ENCODE measurements around the gene BCAS3.

Gene BCAS3

GRCh38 chr17:61177351-61177750, 499.7 kb downstream of the BCAS3 start:
- Histone ChIP-seq H2AK5ac (ENCODE audit: low read length) (no peak overlapping the region), H3K4ac (ENCODE audit: low read depth, low read length) (no peak overlapping the region), H3K27me3 (ENCODE audit: insufficient read depth, low read length) (no peaks in the 10 kb centered on the region), H4K8ac (ENCODE audit: low read depth, low read length) (no peak overlapping the region), H3K9ac (ENCODE audit: low read length) (no peak overlapping the region), H4K91ac (ENCODE audit: low read depth, low read length) (no peak overlapping the region), H3K4me3 (ENCODE audit: low read depth, low read length) (no peak overlapping the region), H3K4me1 (ENCODE audit: control insufficient read depth in 1 of 2, insufficient read depth in 2 of 2, low read length in 2 of 2) (peaks cover 0 to 2% of the 10 kb centered on the region in 2 experiments), H3K9me3 (ENCODE audit: insufficient read depth, low read depth, low read length) (no peaks in the 10 kb centered on the region), H2BK120ac (ENCODE audit: insufficient read depth, low read length, poor library complexity) (no peak overlapping the region), H2BK12ac (ENCODE audit: low read length) (no peak overlapping the region), H4K12ac (ENCODE audit: low read depth, low read length) (no peak overlapping the region), H3K36me3 (ENCODE audit: control insufficient read depth in 1 of 2, insufficient read depth in 2 of 2, low read length in 2 of 2) (no peaks in the 10 kb centered on the region), H3K27ac (ENCODE audit: low read depth, low read length) (no peak overlapping the region), H2AFZ (ENCODE audit: insufficient read depth, low read length, poor library complexity) (no peak overlapping the region), H3K23ac (ENCODE audit: low read length) (no peak overlapping the region), H3K18ac (ENCODE audit: low read length) (no peak overlapping the region), H3K79me1 (ENCODE audit: low read length) (no peaks in the 10 kb centered on the region), H3K14ac (ENCODE audit: low read length) (no peak overlapping the region), H2BK5ac (ENCODE audit: low read depth, low read length, poor library complexity) (no peak overlapping the region), H3K4me2 (ENCODE audit: low read length) (no peak overlapping the region), H3K79me2 (ENCODE audit: control insufficient read depth, insufficient read depth, low read length, poor library complexity) (no peaks in the 10 kb centered on the region)
- no peak for DNase-seq
- no CpG with 5 or more reads among the region's 2 CpGs for WGBS (ENCODE audit: extremely low coverage, insufficient coverage, insufficient read length)

GRCh38 chr17:61178284-61178683, 500.6 kb downstream of the BCAS3 start:
- WGBS (ENCODE audit: extremely low coverage, insufficient coverage, insufficient read length) = no CpG with 5 or more reads among the region's 1 CpG
- no peaks in the 10 kb centered on the region for H3K36me3 ChIP-seq (ENCODE audit: control insufficient read depth in 1 of 2, insufficient read depth in 2 of 2, low read length in 2 of 2)
- H2BK12ac ChIP-seq (ENCODE audit: low read length) = no peak overlapping the region

GRCh38 chr17:61179380-61179806, 501.7 kb downstream of the BCAS3 start:
- no peak overlapping the region for H3K9ac ChIP-seq (ENCODE audit: low read length)
- no peak overlapping the region for H3K27ac ChIP-seq (ENCODE audit: low read depth, low read length)
- H3K27me3 ChIP-seq (ENCODE audit: insufficient read depth, low read length) = no peaks in the 10 kb centered on the region
- no peak overlapping the region for H2AK5ac ChIP-seq (ENCODE audit: low read length)
- H3K79me1 ChIP-seq (ENCODE audit: low read length) = no peaks in the 10 kb centered on the region
- no peak overlapping the region for H2BK5ac ChIP-seq (ENCODE audit: low read depth, low read length, poor library complexity)
- no peak overlapping the region for H3K23ac ChIP-seq (ENCODE audit: low read length)
- H2AFZ ChIP-seq (ENCODE audit: insufficient read depth, low read length, poor library complexity) = no peak overlapping the region
- no peak overlapping the region for H4K12ac ChIP-seq (ENCODE audit: low read depth, low read length)
- no peak overlapping the region for H2BK12ac ChIP-seq (ENCODE audit: low read length)
- no peak overlapping the region for H4K8ac ChIP-seq (ENCODE audit: low read depth, low read length)
- no peak overlapping the region for H3K4ac ChIP-seq (ENCODE audit: low read depth, low read length)
- no peak overlapping the region for H4K91ac ChIP-seq (ENCODE audit: low read depth, low read length)
- peaks cover 0 to 2% of the 10 kb centered on the region in 2 experiments for H3K4me1 ChIP-seq (ENCODE audit: control insufficient read depth in 1 of 2, insufficient read depth in 2 of 2, low read length in 2 of 2)
- no peaks in the 10 kb centered on the region for H3K79me2 ChIP-seq (ENCODE audit: control insufficient read depth, insufficient read depth, low read length, poor library complexity)
- no peak overlapping the region for H3K4me2 ChIP-seq (ENCODE audit: low read length)
- H3K14ac ChIP-seq (ENCODE audit: low read length) = no peak overlapping the region
- no peaks in the 10 kb centered on the region for H3K9me3 ChIP-seq (ENCODE audit: insufficient read depth, low read depth, low read length)
- no CpG with 5 or more reads among the region's 2 CpGs for WGBS (ENCODE audit: extremely low coverage, insufficient coverage, insufficient read length)
- H3K4me3 ChIP-seq (ENCODE audit: low read depth, low read length) = no peak overlapping the region
- no peak overlapping the region for H2BK120ac ChIP-seq (ENCODE audit: insufficient read depth, low read length, poor library complexity)
- H3K18ac ChIP-seq (ENCODE audit: low read length) = no peak overlapping the region
- no peak for DNase-seq
- H3K36me3 ChIP-seq (ENCODE audit: control insufficient read depth in 1 of 2, insufficient read depth in 2 of 2, low read length in 2 of 2) = no peaks in the 10 kb centered on the region

More at GRCh38 chr17:61178284-61178683, 500.6 kb downstream of the BCAS3 start:
- Histone ChIP-seq H4K91ac (ENCODE audit: low read depth, low read length) (no peak overlapping the region), H3K4me2 (ENCODE audit: low read length) (no peak overlapping the region), H4K8ac (ENCODE audit: low read depth, low read length) (no peak overlapping the region), H3K14ac (ENCODE audit: low read length) (no peak overlapping the region), H4K12ac (ENCODE audit: low read depth, low read length) (no peak overlapping the region), H3K9ac (ENCODE audit: low read length) (no peak overlapping the region), H3K23ac (ENCODE audit: low read length) (no peak overlapping the region), H2AFZ (ENCODE audit: insufficient read depth, low read length, poor library complexity) (no peak overlapping the region), H3K79me2 (ENCODE audit: control insufficient read depth, insufficient read depth, low read length, poor library complexity) (no peaks in the 10 kb centered on the region), H3K9me3 (ENCODE audit: insufficient read depth, low read depth, low read length) (no peaks in the 10 kb centered on the region), H2BK120ac (ENCODE audit: insufficient read depth, low read length, poor library complexity) (no peak overlapping the region), H3K27ac (ENCODE audit: low read depth, low read length) (no peak overlapping the region), H3K79me1 (ENCODE audit: low read length) (no peaks in the 10 kb centered on the region), H2AK5ac (ENCODE audit: low read length) (no peak overlapping the region), H3K18ac (ENCODE audit: low read length) (no peak overlapping the region), H3K4me1 (ENCODE audit: control insufficient read depth in 1 of 2, insufficient read depth in 2 of 2, low read length in 2 of 2) (peaks cover 0 to 2% of the 10 kb centered on the region in 2 experiments), H2BK5ac (ENCODE audit: low read depth, low read length, poor library complexity) (no peak overlapping the region), H3K4ac (ENCODE audit: low read depth, low read length) (no peak overlapping the region), H3K27me3 (ENCODE audit: insufficient read depth, low read length) (no peaks in the 10 kb centered on the region), H3K4me3 (ENCODE audit: low read depth, low read length) (no peak overlapping the region)
- DNase-seq = no peak

GRCh38 chr17:61183793-61184192, 506.1 kb downstream of the BCAS3 start:
- no peak overlapping the region for H2BK12ac ChIP-seq (ENCODE audit: low read length)
- H2BK5ac ChIP-seq (ENCODE audit: low read depth, low read length, poor library complexity) = no peak overlapping the region
- no peak overlapping the region for H2AFZ ChIP-seq (ENCODE audit: insufficient read depth, low read length, poor library complexity)
- H3K36me3 ChIP-seq (ENCODE audit: control insufficient read depth in 1 of 2, insufficient read depth in 2 of 2, low read length in 2 of 2) = no peaks in the 10 kb centered on the region
- H2BK120ac ChIP-seq (ENCODE audit: insufficient read depth, low read length, poor library complexity) = no peak overlapping the region
- H3K4me2 ChIP-seq (ENCODE audit: low read length) = no peak overlapping the region
- no peak overlapping the region for H4K8ac ChIP-seq (ENCODE audit: low read depth, low read length)
- no peak overlapping the region for H3K4me3 ChIP-seq (ENCODE audit: low read depth, low read length)
- H3K14ac ChIP-seq (ENCODE audit: low read length) = no peak overlapping the region
- no peaks in the 10 kb centered on the region for H3K79me1 ChIP-seq (ENCODE audit: low read length)
- no peak overlapping the region for H3K23ac ChIP-seq (ENCODE audit: low read length)
- H4K91ac ChIP-seq (ENCODE audit: low read depth, low read length) = no peak overlapping the region
- H4K12ac ChIP-seq (ENCODE audit: low read depth, low read length) = no peak overlapping the region
- no peak overlapping the region for H3K4ac ChIP-seq (ENCODE audit: low read depth, low read length)
- H3K4me1 ChIP-seq (ENCODE audit: control insufficient read depth in 1 of 2, insufficient read depth in 2 of 2, low read length in 2 of 2) = peaks cover 0 to 2% of the 10 kb centered on the region in 2 experiments
- no peak overlapping the region for H2AK5ac ChIP-seq (ENCODE audit: low read length)
- WGBS (ENCODE audit: extremely low coverage, insufficient coverage, insufficient read length) = no CpG with 5 or more reads among the region's 2 CpGs
- H3K18ac ChIP-seq (ENCODE audit: low read length) = no peak overlapping the region
- no peak overlapping the region for H3K9ac ChIP-seq (ENCODE audit: low read length)
- no peaks in the 10 kb centered on the region for H3K79me2 ChIP-seq (ENCODE audit: control insufficient read depth, insufficient read depth, low read length, poor library complexity)
- DNase-seq = peak in 1 of 2 donors; percentile 64
- no peak overlapping the region for H3K27ac ChIP-seq (ENCODE audit: low read depth, low read length)
- H3K27me3 ChIP-seq (ENCODE audit: insufficient read depth, low read length) = no peaks in the 10 kb centered on the region
- H3K9me3 ChIP-seq (ENCODE audit: insufficient read depth, low read depth, low read length) = no peaks in the 10 kb centered on the region
